IMR-90 (cell line): ENCODE measurements around the gene CHPF2. TPM values are rescaled to one million over a fixed set of nuclear protein-coding genes. Genes with fewer than 3 reads are reported as not detected.

Experiments used
- ATAC-seq: fragments of 200-7000 bp; cut with Tn5 transposase; 2 replicates; pipeline ENCODE4 v1.9.1; 2020; ENCODE audit warnings: low read depth, mild to moderate bottlenecking, moderate library complexity
- BruUV-seq: library from RNA; stranded (reverse); fragments of 400-500 nt; replicated peaks from 2 replicates; lab custom pipeline; 2021; lab: Mats Ljungman, UMichigan
- CTCF ChIA-PET: fragments of 300-600 bp; formaldehyde crosslinking; extraction: SDS; loops from one replicate; lab custom pipeline; 2021; ENCODE audit warnings: antibody characterized with exemption; lab: Yijun Ruan, JAX
- POLR2A ChIA-PET: fragments of 300-600 bp; sonication (Branson Sonifier 250); formaldehyde crosslinking; loops from one replicate; lab custom pipeline; 2022; ENCODE audit warnings: antibody characterized with exemption; ENCODE audit not compliant: unreplicated experiment; lab: Charles Lee
- DNase-seq: peaks from one replicate; pipeline ENCODE4 v3.0.0; 2013
- H2AFZ ChIP-seq: replicated peaks from 2 replicates; pipeline ENCODE3; 2013; ENCODE audit warnings: low read length, mild to moderate bottlenecking; ENCODE audit not compliant: poor library complexity
- H2AK5ac ChIP-seq: 2 replicates; pipeline ENCODE4 v1.6.1; 2013; ENCODE audit warnings: low read depth, low read length, inconsistent platforms
- H2AK9ac ChIP-seq: replicated peaks from 2 replicates; pipeline ENCODE3; 2013; ENCODE audit warnings: mild to moderate bottlenecking, low read depth, low read length, moderate library complexity; ENCODE audit not compliant: poor library complexity
- H2BK120ac ChIP-seq: 2 replicates; pipeline ENCODE4 v1.6.1; 2013; ENCODE audit warnings: low read depth, low read length, inconsistent platforms
- H2BK15ac ChIP-seq: 3 replicates; pipeline ENCODE4 v1.6.1; 2013; ENCODE audit warnings: low read depth, low read length, inconsistent platforms
- H2BK20ac ChIP-seq: 2 replicates; pipeline ENCODE4 v1.6.1; 2013; ENCODE audit warnings: low read depth, mild to moderate bottlenecking, inconsistent platforms, low read length, moderate library complexity
- H2BK5ac ChIP-seq: 2 replicates; pipeline ENCODE4 v1.6.1; 2013; ENCODE audit warnings: mild to moderate bottlenecking, low read depth, low read length, inconsistent platforms; ENCODE audit not compliant: poor library complexity, severe bottlenecking
- H3K14ac ChIP-seq: replicated peaks from 2 replicates; pipeline ENCODE4 v1.6.1; 2013; ENCODE audit warnings: low read depth, low read length, inconsistent platforms
- H3K18ac ChIP-seq: 2 replicates; pipeline ENCODE4 v1.6.1; 2013; ENCODE audit warnings: low read depth, low read length, control low read depth
- H3K23ac ChIP-seq: 2 replicates; pipeline ENCODE4 v1.6.1; 2013; ENCODE audit warnings: low read depth, low read length, inconsistent platforms
- H3K27ac ChIP-seq: 2 replicates; pipeline ENCODE4 v1.5.1; 2013; ENCODE audit warnings: mild to moderate bottlenecking, control low read depth, low read length; ENCODE audit not compliant: insufficient read depth
- H3K27me3 ChIP-seq: 2 replicates; pipeline ENCODE4 v1.6.1; 2013; ENCODE audit warnings: low read length; ENCODE audit not compliant: control insufficient read depth, insufficient read depth
- H3K36me3 ChIP-seq: 2 replicates; pipeline ENCODE4 v1.6.1; 2013; ENCODE audit warnings: low read length, mixed read lengths; ENCODE audit not compliant: control insufficient read depth, insufficient read depth
- H3K4ac ChIP-seq: 2 replicates; pipeline ENCODE4 v1.6.1; 2013; ENCODE audit warnings: low read depth, low read length, inconsistent platforms
- H3K4me1 ChIP-seq: 2 replicates; pipeline ENCODE4 v1.6.1; 2013; ENCODE audit warnings: low read length, mixed read lengths; ENCODE audit not compliant: control insufficient read depth, insufficient read depth
- H3K4me2 ChIP-seq: 2 replicates; pipeline ENCODE4 v1.6.1; 2013; ENCODE audit warnings: low read depth, mild to moderate bottlenecking, control low read depth, low read length, moderate library complexity
- H3K4me3 ChIP-seq: 2 replicates; pipeline ENCODE4 v1.5.1; 2013; ENCODE audit warnings: low read depth, mild to moderate bottlenecking, control low read depth, low read length, moderate library complexity; ENCODE audit not compliant: insufficient read depth
- H3K56ac ChIP-seq: 2 replicates; pipeline ENCODE4 v1.6.1; 2013; ENCODE audit warnings: low read length, inconsistent platforms; ENCODE audit not compliant: insufficient read depth; ENCODE audit errors: extremely low read depth
- H3K79me1 ChIP-seq, 2 experiments: 2 replicates each; pipeline ENCODE4 v1.6.1; 2013; ENCODE audit warnings: low read length in 2 of 2, inconsistent platforms in 1 of 2, low read depth in 1 of 2
- H3K9ac ChIP-seq: 2 replicates; pipeline ENCODE4 v1.6.1; 2013; ENCODE audit warnings: low read depth, low read length, control low read depth
- H3K9me1 ChIP-seq: 2 replicates; pipeline ENCODE4 v1.6.1; 2013; ENCODE audit warnings: low read length, inconsistent platforms; ENCODE audit not compliant: insufficient read depth
- H3K9me3 ChIP-seq: 2 replicates; pipeline ENCODE4 v1.6.1; 2013; ENCODE audit warnings: low read length; ENCODE audit not compliant: control insufficient read depth, insufficient read depth
- H4K20me1 ChIP-seq: 2 replicates; pipeline ENCODE4 v1.6.1; 2013; ENCODE audit warnings: low read length, inconsistent platforms; ENCODE audit not compliant: insufficient read depth
- H4K5ac ChIP-seq: 2 replicates; pipeline ENCODE4 v1.6.1; 2013; ENCODE audit warnings: mild to moderate bottlenecking, low read depth, low read length, control low read depth
- H4K8ac ChIP-seq, 2 experiments: 2 replicates each; pipeline ENCODE4 v1.6.1; 2013; ENCODE audit warnings: low read depth in 2 of 2, low read length in 2 of 2, control low read depth in 1 of 2, inconsistent platforms in 1 of 2
- H4K91ac ChIP-seq: 2 replicates; pipeline ENCODE4 v1.6.1; 2013; ENCODE audit warnings: low read depth, low read length, inconsistent platforms; ENCODE audit not compliant: insufficient read depth
- BHLHE40 ChIP-seq: fragments of 150-350 bp; IDR thresholded peaks from 2 replicates; pipeline ENCODE4 v1.6.1; 2016; ENCODE audit warnings: mild to moderate bottlenecking, low read depth, low read length
- CEBPB ChIP-seq: IDR thresholded peaks from 2 replicates; pipeline ENCODE4 v1.6.1; 2012; ENCODE audit warnings: low read depth, low read length, improper control_type of control experiment
- CHD1 ChIP-seq: IDR thresholded peaks from 2 replicates; pipeline ENCODE4 v1.6.1; 2012; ENCODE audit warnings: low read depth, low read length, improper control_type of control experiment
- FOS ChIP-seq: fragments of 150-350 bp; IDR thresholded peaks from 2 replicates; pipeline ENCODE4 v1.6.1; 2016; ENCODE audit warnings: low read depth, low read length
- MAFK ChIP-seq: IDR thresholded peaks from 2 replicates; pipeline ENCODE4 v1.6.1; 2012; ENCODE audit warnings: low read depth, low read length, improper control_type of control experiment
- MAZ ChIP-seq: IDR thresholded peaks from 2 replicates; pipeline ENCODE4 v1.6.1; 2012; ENCODE audit warnings: low read depth, mild to moderate bottlenecking, low read length, improper control_type of control experiment, moderate library complexity, borderline replicate concordance
- MXI1 ChIP-seq: IDR thresholded peaks from 2 replicates; pipeline ENCODE4 v1.6.1; 2012; ENCODE audit warnings: low read depth, mild to moderate bottlenecking, low read length, moderate library complexity, borderline replicate concordance
- NFE2L2 ChIP-seq: fragments of 150-350 bp; IDR thresholded peaks from 2 replicates; pipeline ENCODE4 v1.6.1; 2016; ENCODE audit warnings: low read depth, mild to moderate bottlenecking, low read length
- POLR2A ChIP-seq: IDR thresholded peaks from 2 replicates; pipeline ENCODE4 v1.6.1; 2012; ENCODE audit warnings: mild to moderate bottlenecking, low read depth, low read length
- RAD21 ChIP-seq: IDR thresholded peaks from 2 replicates; pipeline ENCODE4 v1.6.1; 2012; ENCODE audit warnings: low read length, improper control_type of control experiment
- RCOR1 ChIP-seq: IDR thresholded peaks from 2 replicates; pipeline ENCODE4 v1.6.1; 2012; ENCODE audit warnings: mild to moderate bottlenecking, low read length, improper control_type of control experiment; ENCODE audit not compliant: insufficient replicate concordance
- RFX5 ChIP-seq: IDR thresholded peaks from 2 replicates; pipeline ENCODE4 v1.8.0; 2012; ENCODE audit warnings: low read depth, mild to moderate bottlenecking, low read length, moderate library complexity
- SMC3 ChIP-seq: fragments of 150-350 bp; IDR thresholded peaks from 2 replicates; pipeline ENCODE4 v1.6.1; 2016; ENCODE audit warnings: low read depth, mild to moderate bottlenecking, antibody characterized with exemption, low read length, moderate library complexity
- WGBS, 2 experiments: methylation state at CpG; one replicate each; pipeline versions ENCODE4 v1.1.5 to v1.1.7; 2013; ENCODE audit warnings: missing lambda C conversion rate in 2 of 2; ENCODE audit not compliant: insufficient read length in 1 of 2; ENCODE audit errors: extremely low coverage in 2 of 2; 5-methylcytosine and 5-hydroxymethylcytosine counted together
- dilution Hi-C: fragments of 300-500 bp; cut with HindIII; formaldehyde crosslinking; loops from one replicate; pipeline ENCODE4 v1.14.3; 2018; ENCODE audit warnings: low sequenced_read_pairs; ENCODE audit not compliant: unreplicated experiment
- in situ Hi-C: fragments of 300-500 bp; cut with MboI; formaldehyde crosslinking; loops from 3 replicates; pipeline ENCODE4 v1.14.3; 2019; ENCODE audit warnings: low sequenced_read_pairs, inconsistent platforms, mixed read lengths
- intact Hi-C: fragments of 100-400 bp; cut with micrococcal nuclease; formaldehyde crosslinking; loops from 2 replicates; pipeline ENCODE4 v1.10.0; 2022
- polyA plus RNA-seq, 3 experiments: library from polyadenylated mRNA; depleted of rRNA; stranded (reverse); fragments of >200 nt; gene quantifications; 2 replicates each; pipeline ENCODE4 v1.2.3, GENCODE V29; 2012; ENCODE audit warnings: low replicate concordance in 1 of 3
- total RNA-seq: library from RNA; depleted of rRNA; stranded (reverse); fragments of >200 nt; gene quantifications from 2 replicates; pipeline ENCODE4 v1.2.3, GENCODE V29; 2012
- TF ChIP-seq, protein P1 (sequence below): fragments of 150-350 bp; IDR thresholded peaks from 2 replicates; pipeline ENCODE4 v1.6.1; 2017; ENCODE audit warnings: mild to moderate bottlenecking, antibody characterized with exemption, low read length, low read depth
- TF ChIP-seq, protein P2 (sequence below): conservative IDR thresholded peaks from 2 replicates; pipeline ENCODE4 v1.5.1; 2012; ENCODE audit warnings: mild to moderate bottlenecking, low read depth, low read length, improper control_type of control experiment
- TF ChIP-seq, protein P3 (sequence below): fragments of 150-350 bp; IDR thresholded peaks from 2 replicates; pipeline ENCODE4 v1.6.1; 2016; ENCODE audit warnings: low read depth, mild to moderate bottlenecking, low read length, moderate library complexity, borderline replicate concordance

CHPF2 gene
- total and polyA plus RNA-seq, 2 of the 4 experiments (the other 2 are of a cell fraction) = 26.2 to 77.0 TPM

DNA sequence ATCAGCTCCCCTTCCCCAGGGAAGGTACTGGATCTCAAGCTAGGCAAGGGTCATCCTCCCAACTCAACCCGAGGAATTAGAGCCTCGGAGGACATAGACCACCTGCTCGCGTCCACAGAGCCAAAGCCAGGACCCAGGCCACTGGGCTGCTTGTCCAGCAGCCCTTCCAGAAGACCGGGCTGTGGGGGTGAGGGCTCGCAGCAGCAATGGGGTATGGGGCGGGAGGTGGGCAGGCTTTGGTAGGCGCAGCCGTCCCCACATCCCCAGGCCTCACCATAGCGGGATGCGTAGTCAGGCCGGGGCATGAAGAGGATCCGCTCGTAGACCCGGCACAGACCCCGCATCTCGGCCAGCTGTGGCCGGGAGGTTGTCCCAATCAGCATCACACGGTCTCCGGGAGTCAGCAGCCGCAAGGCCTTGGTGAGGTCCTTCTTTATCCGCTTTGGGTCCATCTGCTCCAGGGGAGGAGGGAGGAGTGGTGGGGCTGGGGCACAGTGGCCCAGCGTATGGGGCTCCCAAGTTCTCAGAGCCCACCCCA is 40.2 kb upstream of the CHPF2 start:
- H3K9me1 ChIP-seq = no peaks in the 10 kb centered on the region
- no peaks in the 10 kb centered on the region for H3K79me1 ChIP-seq
- POLR2A ChIA-PET = no interaction called here

More for the DNA sequence above, 40.2 kb upstream of the CHPF2 start:
- no peaks in the 10 kb centered on the region for H3K4me1 ChIP-seq
- in situ Hi-C loops = no loop called here
- no peak overlapping the region for H2AK5ac ChIP-seq
- no peak for DNase-seq
- no peak overlapping the region for H3K56ac ChIP-seq
- no peak overlapping the region for H3K4me3 ChIP-seq
- H2BK5ac ChIP-seq = no peak overlapping the region
- H3K27me3 ChIP-seq = peaks cover 88% of the 10 kb centered on the region
- no peak overlapping the region for H3K4ac ChIP-seq
- no peak overlapping the region for H3K14ac ChIP-seq
- no TSS peak for BruUV-seq
- H4K20me1 ChIP-seq = no peaks in the 10 kb centered on the region
- no peak overlapping the region for H3K23ac ChIP-seq
- no peaks in the 10 kb centered on the region for H3K36me3 ChIP-seq
- H3K9me3 ChIP-seq = no peaks in the 10 kb centered on the region
- 100% methylated on average over 1 of the region's 23 CpGs; no CpG with 5 or more reads in 1 of the 2 experiments for WGBS, 2 experiments
- H4K8ac ChIP-seq = no peak overlapping the region
- no peak overlapping the region for H2AK9ac ChIP-seq
- no peak overlapping the region for H2AFZ ChIP-seq
- H3K4me2 ChIP-seq = no peak overlapping the region
- no peak overlapping the region for H4K91ac ChIP-seq
- H2BK20ac ChIP-seq = no peak overlapping the region
- H4K5ac ChIP-seq = no peak overlapping the region
- no peak overlapping the region for H3K9ac ChIP-seq
- no peak for TF ChIP-seq BHLHE40
- TF ChIP-seq RAD21 = no peak
- TF ChIP-seq, protein P1, sequence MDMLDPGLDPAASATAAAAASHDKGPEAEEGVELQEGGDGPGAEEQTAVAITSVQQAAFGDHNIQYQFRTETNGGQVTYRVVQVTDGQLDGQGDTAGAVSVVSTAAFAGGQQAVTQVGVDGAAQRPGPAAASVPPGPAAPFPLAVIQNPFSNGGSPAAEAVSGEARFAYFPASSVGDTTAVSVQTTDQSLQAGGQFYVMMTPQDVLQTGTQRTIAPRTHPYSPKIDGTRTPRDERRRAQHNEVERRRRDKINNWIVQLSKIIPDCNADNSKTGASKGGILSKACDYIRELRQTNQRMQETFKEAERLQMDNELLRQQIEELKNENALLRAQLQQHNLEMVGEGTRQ = no peak
- no peak for TF ChIP-seq MXI1
- no peak for TF ChIP-seq RCOR1
- TF ChIP-seq, protein P2, sequence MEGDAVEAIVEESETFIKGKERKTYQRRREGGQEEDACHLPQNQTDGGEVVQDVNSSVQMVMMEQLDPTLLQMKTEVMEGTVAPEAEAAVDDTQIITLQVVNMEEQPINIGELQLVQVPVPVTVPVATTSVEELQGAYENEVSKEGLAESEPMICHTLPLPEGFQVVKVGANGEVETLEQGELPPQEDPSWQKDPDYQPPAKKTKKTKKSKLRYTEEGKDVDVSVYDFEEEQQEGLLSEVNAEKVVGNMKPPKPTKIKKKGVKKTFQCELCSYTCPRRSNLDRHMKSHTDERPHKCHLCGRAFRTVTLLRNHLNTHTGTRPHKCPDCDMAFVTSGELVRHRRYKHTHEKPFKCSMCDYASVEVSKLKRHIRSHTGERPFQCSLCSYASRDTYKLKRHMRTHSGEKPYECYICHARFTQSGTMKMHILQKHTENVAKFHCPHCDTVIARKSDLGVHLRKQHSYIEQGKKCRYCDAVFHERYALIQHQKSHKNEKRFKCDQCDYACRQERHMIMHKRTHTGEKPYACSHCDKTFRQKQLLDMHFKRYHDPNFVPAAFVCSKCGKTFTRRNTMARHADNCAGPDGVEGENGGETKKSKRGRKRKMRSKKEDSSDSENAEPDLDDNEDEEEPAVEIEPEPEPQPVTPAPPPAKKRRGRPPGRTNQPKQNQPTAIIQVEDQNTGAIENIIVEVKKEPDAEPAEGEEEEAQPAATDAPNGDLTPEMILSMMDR = no peak
- no peak for TF ChIP-seq CHD1
- TF ChIP-seq, protein P3, sequence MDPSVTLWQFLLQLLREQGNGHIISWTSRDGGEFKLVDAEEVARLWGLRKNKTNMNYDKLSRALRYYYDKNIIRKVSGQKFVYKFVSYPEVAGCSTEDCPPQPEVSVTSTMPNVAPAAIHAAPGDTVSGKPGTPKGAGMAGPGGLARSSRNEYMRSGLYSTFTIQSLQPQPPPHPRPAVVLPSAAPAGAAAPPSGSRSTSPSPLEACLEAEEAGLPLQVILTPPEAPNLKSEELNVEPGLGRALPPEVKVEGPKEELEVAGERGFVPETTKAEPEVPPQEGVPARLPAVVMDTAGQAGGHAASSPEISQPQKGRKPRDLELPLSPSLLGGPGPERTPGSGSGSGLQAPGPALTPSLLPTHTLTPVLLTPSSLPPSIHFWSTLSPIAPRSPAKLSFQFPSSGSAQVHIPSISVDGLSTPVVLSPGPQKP = no peak
- TF ChIP-seq POLR2A = no peak
- no peak for TF ChIP-seq MAFK
- no peak for TF ChIP-seq NFE2L2
- no peak for TF ChIP-seq CEBPB
- no peak for TF ChIP-seq MAZ
- no peak for TF ChIP-seq FOS
- TF ChIP-seq RFX5 = no peak
- no peak for TF ChIP-seq SMC3
- CTCF ChIA-PET = no interaction called here
- intact Hi-C loops = no loop called here
- no peak overlapping the region for H2BK15ac ChIP-seq
- dilution Hi-C loops = no loop called here
- H3K27ac ChIP-seq = no peak overlapping the region
- no peak overlapping the region for H2BK120ac ChIP-seq
- ATAC-seq = no peak
- no peak overlapping the region for H3K18ac ChIP-seq
